ENCODE measurements around the gene GRID1.

DNA sequence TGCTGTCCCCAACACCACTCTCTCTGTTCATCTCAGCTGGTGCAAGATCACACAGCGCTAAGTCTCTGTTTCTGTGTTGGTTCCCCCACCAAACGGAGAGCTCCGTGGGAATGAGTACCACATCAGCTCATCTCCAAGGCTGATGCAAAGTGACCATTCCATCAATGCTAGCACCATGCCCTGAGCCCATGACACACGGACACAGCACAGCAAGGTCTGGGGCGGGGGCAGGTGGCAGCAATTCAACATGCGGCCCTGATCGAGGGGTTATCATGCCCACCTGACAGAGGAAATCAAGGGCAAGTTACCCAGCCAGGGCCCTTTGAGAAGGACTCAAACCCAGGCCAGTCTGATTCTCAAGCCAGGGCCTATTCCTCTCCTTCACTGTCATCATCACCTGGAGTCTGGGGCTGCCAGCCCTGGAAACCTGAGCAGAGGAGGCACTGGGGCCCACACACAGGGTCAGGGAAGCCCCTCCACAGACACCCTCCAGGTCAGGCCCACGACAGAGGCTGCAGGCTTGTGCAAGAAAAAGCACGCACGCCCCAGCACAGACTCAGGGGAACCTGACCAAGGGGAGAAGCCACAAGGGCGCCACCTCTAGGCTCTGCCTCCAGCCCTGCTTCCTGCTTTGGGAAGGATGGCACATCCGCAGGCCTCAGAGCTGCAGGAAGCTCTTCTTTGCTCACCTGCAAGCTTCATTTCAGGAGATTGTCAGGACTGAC, 74.8 kb downstream of the GRID1 start:
- no peak for TF ChIP-seq ZNF274 (IDR thresholded peaks at IDR 0.05; ENCODE audit: low read depth, low read length)
- TF ChIP-seq YY1 (IDR thresholded peaks at IDR 0.05; ENCODE audit: insufficient read depth, insufficient read length): no peak
